ENCODE results near the gene PARD3. TPM values are rescaled to one million over a fixed set of nuclear protein-coding genes. Genes with fewer than 3 reads are reported as not detected.

The PARD3 gene
- total RNA-seq, 2 donors from 2014 or later, result 36.1 to 48.5 TPM

DNA sequence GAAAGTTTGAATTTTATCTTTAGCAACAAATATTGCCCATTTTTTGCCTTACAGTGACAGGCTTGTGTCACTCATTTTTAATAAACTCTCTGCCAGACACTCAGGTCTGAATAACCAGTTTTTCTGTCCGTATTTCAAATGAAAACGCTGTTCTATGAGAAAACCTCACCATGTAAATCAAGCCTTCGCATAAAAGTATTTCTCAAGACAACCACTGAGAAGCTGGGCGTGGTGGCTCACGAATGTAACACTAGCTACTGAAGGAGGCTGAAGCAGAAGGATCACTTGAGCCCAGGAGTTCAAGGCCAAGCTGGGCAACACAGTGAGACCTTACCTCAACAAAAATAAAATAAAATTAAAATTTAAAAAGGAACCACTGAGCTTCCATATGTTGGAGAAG is 339.3 kb downstream of the PARD3 start:
- Histone ChIP-seq H3K27ac (no peak overlapping the region), H3K9me3 (no peaks in the 10 kb centered on the region), H3K4me3 (no peak overlapping the region), H3K36me3 (replicated peaks in 1 of 2; ENCODE audit: insufficient read depth in 1 of 2, low read depth in 2 of 2) (no peaks in the 10 kb centered on the region), H3K27me3 (no peaks in the 10 kb centered on the region), H3K4me1 (no peaks in the 10 kb centered on the region)
- no peak for TF ChIP-seq POLR2A (IDR thresholded peaks at IDR 0.05)
- TF ChIP-seq, protein P1, sequence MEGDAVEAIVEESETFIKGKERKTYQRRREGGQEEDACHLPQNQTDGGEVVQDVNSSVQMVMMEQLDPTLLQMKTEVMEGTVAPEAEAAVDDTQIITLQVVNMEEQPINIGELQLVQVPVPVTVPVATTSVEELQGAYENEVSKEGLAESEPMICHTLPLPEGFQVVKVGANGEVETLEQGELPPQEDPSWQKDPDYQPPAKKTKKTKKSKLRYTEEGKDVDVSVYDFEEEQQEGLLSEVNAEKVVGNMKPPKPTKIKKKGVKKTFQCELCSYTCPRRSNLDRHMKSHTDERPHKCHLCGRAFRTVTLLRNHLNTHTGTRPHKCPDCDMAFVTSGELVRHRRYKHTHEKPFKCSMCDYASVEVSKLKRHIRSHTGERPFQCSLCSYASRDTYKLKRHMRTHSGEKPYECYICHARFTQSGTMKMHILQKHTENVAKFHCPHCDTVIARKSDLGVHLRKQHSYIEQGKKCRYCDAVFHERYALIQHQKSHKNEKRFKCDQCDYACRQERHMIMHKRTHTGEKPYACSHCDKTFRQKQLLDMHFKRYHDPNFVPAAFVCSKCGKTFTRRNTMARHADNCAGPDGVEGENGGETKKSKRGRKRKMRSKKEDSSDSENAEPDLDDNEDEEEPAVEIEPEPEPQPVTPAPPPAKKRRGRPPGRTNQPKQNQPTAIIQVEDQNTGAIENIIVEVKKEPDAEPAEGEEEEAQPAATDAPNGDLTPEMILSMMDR (IDR thresholded peaks at IDR 0.05), result no peak
- 89 to 92% methylated on average over 5 of the region's 5 CpGs for WGBS, 2 donors
- intact Hi-C loops (cut with DNase I), result no loop called here
- ATAC-seq, result no peak
- DNase-seq, result no peak

GRCh38 chr10:34475274-34475646 is 339.8 kb downstream of the PARD3 start:
- ATAC-seq, result no peak
- Histone ChIP-seq H3K36me3 (replicated peaks in 1 of 2; ENCODE audit: insufficient read depth in 1 of 2, low read depth in 2 of 2) (no peaks in the 10 kb centered on the region), H3K27ac (no peak overlapping the region), H3K4me1 (no peaks in the 10 kb centered on the region), H3K9me3 (no peaks in the 10 kb centered on the region), H3K4me3 (no peak overlapping the region), H3K27me3 (no peaks in the 10 kb centered on the region)
- WGBS, 2 donors, result 65 to 79% methylated on average over 2 of the region's 2 CpGs
- no peak for DNase-seq
- intact Hi-C loops (cut with DNase I), result no loop called here
- TF ChIP-seq, protein P1 (IDR thresholded peaks at IDR 0.05), result no peak
- no peak for TF ChIP-seq POLR2A (IDR thresholded peaks at IDR 0.05)

DNA sequence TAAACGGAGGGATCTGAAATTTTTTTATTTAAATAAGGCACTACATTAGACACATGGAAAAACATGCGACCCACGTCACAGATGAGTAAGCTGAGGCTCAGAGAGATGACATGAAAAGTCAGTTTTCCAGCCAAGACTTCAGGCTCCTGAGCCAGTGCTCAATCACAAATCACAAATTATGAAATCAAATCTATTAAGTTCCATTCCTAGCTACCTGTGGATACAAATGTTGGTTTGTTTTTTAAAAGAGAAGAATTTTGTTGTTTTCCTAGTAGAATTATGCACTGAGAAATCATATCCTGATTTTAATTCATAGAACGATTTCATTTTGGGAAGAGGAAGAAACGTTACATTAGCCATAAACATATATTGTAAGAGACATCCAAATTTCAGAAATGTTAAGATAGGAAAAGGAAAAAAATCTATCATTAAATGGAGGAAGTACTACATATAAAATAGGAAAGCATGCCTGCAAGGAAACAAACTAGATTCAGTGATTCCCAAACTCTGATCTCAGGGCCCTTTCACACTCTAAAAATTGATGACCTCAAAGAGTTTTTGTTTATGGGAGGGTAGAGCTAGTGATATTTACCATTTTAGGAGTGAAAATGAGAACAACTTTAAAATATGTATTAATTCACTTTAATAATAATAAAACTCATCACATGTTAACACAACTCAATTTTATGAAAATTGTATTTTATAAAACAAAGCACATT is 340.4 kb downstream of the PARD3 start:
- no peaks in the 10 kb centered on the region for H3K9me3 ChIP-seq
- no peak overlapping the region for H3K4me3 ChIP-seq
- no peaks in the 10 kb centered on the region for H3K27me3 ChIP-seq
- DNase-seq (no peak), ATAC-seq (no peak)
- H3K27ac ChIP-seq, result no peak overlapping the region
- no peaks in the 10 kb centered on the region for H3K4me1 ChIP-seq
- TF ChIP-seq POLR2A (IDR thresholded peaks at IDR 0.05), result no peak
- TF ChIP-seq, protein P1 (IDR thresholded peaks at IDR 0.05), result no peak
- intact Hi-C loops (cut with DNase I), result no loop called here
- no peaks in the 10 kb centered on the region for H3K36me3 ChIP-seq (replicated peaks in 1 of 2; ENCODE audit: insufficient read depth in 1 of 2, low read depth in 2 of 2)
- WGBS, 2 donors, result 94 to 95% methylated on average over 5 of the region's 5 CpGs

DNA sequence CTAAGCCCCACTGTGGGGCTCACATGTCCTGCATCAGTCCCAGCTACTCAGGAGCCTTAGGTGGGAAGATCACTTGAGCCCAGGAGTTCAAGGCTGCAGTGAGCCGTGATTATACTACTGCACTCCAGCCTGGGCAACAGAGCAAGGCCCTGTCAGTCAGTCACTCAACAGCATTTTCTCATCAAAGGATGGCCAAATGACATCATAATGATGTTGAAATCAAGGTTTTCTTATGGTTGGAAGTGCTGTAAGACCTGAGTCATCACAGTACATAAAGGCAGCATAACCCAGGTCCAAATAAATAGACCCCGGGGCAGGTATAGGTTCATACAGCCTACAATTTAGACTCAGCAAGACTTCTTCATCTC is 341.1 kb downstream of the PARD3 start:
- H3K4me3 ChIP-seq, result no peak overlapping the region
- no peak overlapping the region for H3K27ac ChIP-seq
- 78 to 90% methylated on average over 2 of the region's 2 CpGs for WGBS, 2 donors
- no peaks in the 10 kb centered on the region for H3K9me3 ChIP-seq
- no peaks in the 10 kb centered on the region for H3K27me3 ChIP-seq
- TF ChIP-seq, protein P1 (IDR thresholded peaks at IDR 0.05), result no peak
- TF ChIP-seq POLR2A (IDR thresholded peaks at IDR 0.05), result no peak
- H3K36me3 ChIP-seq (replicated peaks in 1 of 2; ENCODE audit: insufficient read depth in 1 of 2, low read depth in 2 of 2), result no peaks in the 10 kb centered on the region
- intact Hi-C loops (cut with DNase I), result no loop called here
- DNase-seq (no peak), ATAC-seq (no peak)
- H3K4me1 ChIP-seq, result no peaks in the 10 kb centered on the region
